Transverse colon (tissue), 4 donors: ENCODE results near the gene SNX8. TPM values are rescaled to one million over a fixed set of nuclear protein-coding genes. Genes with fewer than 3 reads are reported as not detected.

Experiments used
- DNase-seq: peaks from one replicate; pipeline ENCODE4 v3.0.0-alpha.2; 2019
- H3K27ac ChIP-seq, 4 donors: fragments of 200-600 bp; sonication (generic); 2 replicates each; pipeline ENCODE4 v1.5.1; 2016 to 2018; ENCODE audit warnings: inconsistent platforms in 4 of 4
- H3K27me3 ChIP-seq: fragments of 200-600 bp; sonication (generic); 2 replicates; pipeline ENCODE4 v1.5.1; 2017; ENCODE audit warnings: inconsistent platforms
- H3K36me3 ChIP-seq, 4 donors: fragments of 200-600 bp; sonication (generic); 2 replicates each; pipeline ENCODE4 v1.5.1; 2017 to 2019; ENCODE audit warnings: inconsistent platforms in 4 of 4
- H3K4me1 ChIP-seq, 4 donors: fragments of 200-600 bp; sonication (generic); 2 replicates each; pipeline ENCODE4 v1.5.1; 2017 to 2020; ENCODE audit warnings: inconsistent platforms in 4 of 4
- H3K4me3 ChIP-seq, 4 donors: fragments of 200-600 bp; sonication (generic); 1 replicate in 1 of 4; 2 replicates in 3 of 4; pipeline versions ENCODE4 v1.5.1 to v1.6.1; 2017 to 2019; ENCODE audit warnings: inconsistent platforms in 4 of 4
- H3K9me3 ChIP-seq, 2 donors: fragments of 200-600 bp; sonication (generic); 2 replicates each; pipeline ENCODE4 v1.5.1; 2017 to 2019; ENCODE audit warnings: inconsistent platforms in 2 of 2
- CTCF ChIP-seq, 5 experiments: fragments of 200-600 bp in 3 of 5; fragments of 450-650 bp in 2 of 5; sonication (generic) in 3 of 5; IDR thresholded peaks; 1 replicate in 2 of 5; 2 replicates in 3 of 5; pipeline ENCODE4 v1.5.1; 2016 to 2017; ENCODE audit warnings: antibody characterized with exemption in 5 of 5, inconsistent platforms in 3 of 5, mild to moderate bottlenecking in 2 of 5, moderate library complexity in 1 of 5
- EP300 ChIP-seq: sonication (generic); formaldehyde crosslinking; IDR thresholded peaks from one replicate; pipeline ENCODE4 v1.6.1; 2017; ENCODE audit warnings: antibody characterized with exemption, low read depth
- POLR2A ChIP-seq: fragments of 450-650 bp; IDR thresholded peaks from one replicate; pipeline ENCODE4 v1.6.1; 2016; ENCODE audit warnings: antibody characterized with exemption, mild to moderate bottlenecking, moderate library complexity
- POLR2AphosphoS5 ChIP-seq, 3 donors: sonication (generic); formaldehyde crosslinking; IDR thresholded peaks; one replicate each; pipeline ENCODE4 v1.6.1; 2016; ENCODE audit warnings: antibody characterized with exemption in 3 of 3
- WGBS, 2 donors: methylation state at CpG; one replicate each; pipeline ENCODE4 v1.1.5; 2018; ENCODE audit warnings: low coverage in 1 of 2; 5-methylcytosine and 5-hydroxymethylcytosine counted together
- in situ Hi-C, 4 donors: fragments of 200-750 bp; cut with MboI; loops; one replicate each; pipeline versions ENCODE4 v1.15.0 to v1.15.1; 2017; ENCODE audit warnings: low sequenced_read_pairs in 3 of 4, low pct_ligation_motif_present in 1 of 4, low pct_unique_long_range_greater_than_20kb in 1 of 4
- intact Hi-C: fragments of 100-400 bp; cut with DNase I; formaldehyde crosslinking; loops from one replicate; pipeline ENCODE4 v1.15.1; 2023; ENCODE audit warnings: low total_unique reads
- total RNA-seq, 4 donors: library from RNA; depleted of rRNA; stranded (reverse); fragments of >200 nt; gene quantifications; one replicate each; pipeline ENCODE4 v1.1.0, GENCODE V29; 2016

Gene SNX8
- total RNA-seq, 4 donors from 2014 or later = 3.8 to 27.3 (median 9.2) TPM

GRCh38 chr7:2253021-2253420, 61.2 kb downstream of the SNX8 start:
- no peaks in the 10 kb centered on the region for H3K9me3 ChIP-seq
- H3K36me3 ChIP-seq = no peaks in the 10 kb centered on the region
- no peak for DNase-seq
- peaks cover 0 to 10% (median 0%) of the 10 kb centered on the region in 4 donors for H3K4me1 ChIP-seq
- H3K4me3 ChIP-seq = no peak overlapping the region
- in situ Hi-C loops = no loop called here
- WGBS, 2 donors = 93% methylated on average over 9 of the region's 9 CpGs; no CpG with 5 or more reads in 1 of the 2 donors
- TF ChIP-seq POLR2AphosphoS5 (IDR thresholded peaks at IDR 0.05) (no peak), EP300 (no peak), CTCF (IDR thresholded peaks at IDR 0.05) (no peak), POLR2A (no peak)
- no peak overlapping the region for H3K27ac ChIP-seq
- intact Hi-C loops = no loop called here
- H3K27me3 ChIP-seq = no peaks in the 10 kb centered on the region

GRCh38 chr7:2251841-2252771, 62.1 kb downstream of the SNX8 start:
- Histone ChIP-seq H3K4me3 (no peak overlapping the region), H3K4me1 (peaks cover 0 to 10% (median 0%) of the 10 kb centered on the region in 4 donors), H3K27me3 (no peaks in the 10 kb centered on the region), H3K36me3 (no peaks in the 10 kb centered on the region), H3K27ac (no peak overlapping the region), H3K9me3 (no peaks in the 10 kb centered on the region)
- WGBS, 2 donors = 84% methylated on average over 16 of the region's 24 CpGs; no CpG with 5 or more reads in 1 of the 2 donors
- in situ Hi-C loops (no loop called here), intact Hi-C loops (no loop called here)
- TF ChIP-seq POLR2A = no peak
- TF ChIP-seq CTCF (IDR thresholded peaks at IDR 0.05) = no peak
- no peak for TF ChIP-seq EP300
- TF ChIP-seq POLR2AphosphoS5 (IDR thresholded peaks at IDR 0.05) = no peak
- no peak for DNase-seq

GRCh38 chr7:2251381-2251780, 62.9 kb downstream of the SNX8 start:
- intact Hi-C loops (no loop called here), in situ Hi-C loops (no loop called here)
- Histone ChIP-seq H3K4me1 (peaks cover 0 to 10% (median 0%) of the 10 kb centered on the region in 4 donors), H3K27me3 (no peaks in the 10 kb centered on the region), H3K27ac (no peak overlapping the region), H3K36me3 (no peaks in the 10 kb centered on the region), H3K9me3 (no peaks in the 10 kb centered on the region), H3K4me3 (no peak overlapping the region)
- TF ChIP-seq CTCF (IDR thresholded peaks at IDR 0.05) = no peak
- no peak for TF ChIP-seq POLR2AphosphoS5 (IDR thresholded peaks at IDR 0.05)
- TF ChIP-seq EP300 = no peak
- TF ChIP-seq POLR2A = no peak
- WGBS, 2 donors = 85% methylated on average over 10 of the region's 10 CpGs; no CpG with 5 or more reads in 1 of the 2 donors
- DNase-seq = no peak

GRCh38 chr7:2249744-2250323, 64.4 kb downstream of the SNX8 start:
- H3K4me3 ChIP-seq = no peak overlapping the region
- DNase-seq = no peak
- H3K4me1 ChIP-seq = peaks cover 0 to 10% (median 0%) of the 10 kb centered on the region in 4 donors
- no peaks in the 10 kb centered on the region for H3K36me3 ChIP-seq
- 82% methylated on average over 25 of the region's 27 CpGs; no CpG with 5 or more reads in 1 of the 2 donors for WGBS, 2 donors
- in situ Hi-C loops = loop anchor here in 3 of 4 donors (10.0 to 25.0 kb wide), 2 partner anchors 95 to 112 kb away; partner anchors contain the start of gene EIF3B (in 2 of the 3)
- no peak for TF ChIP-seq POLR2A
- TF ChIP-seq POLR2AphosphoS5 (IDR thresholded peaks at IDR 0.05) = no peak
- TF ChIP-seq CTCF (IDR thresholded peaks at IDR 0.05) = no peak
- TF ChIP-seq EP300 = no peak
- intact Hi-C loops = loop anchor here (10.0 kb wide), 1 partner anchor 105 kb away; the partner anchor contains the start of gene EIF3B
- no peaks in the 10 kb centered on the region for H3K27me3 ChIP-seq
- peak overlapping the region in 1 of 4 donors; percentile 29 for H3K27ac ChIP-seq
- no peaks in the 10 kb centered on the region for H3K9me3 ChIP-seq
